Retinal pigment epithelial cell (primary cell): ENCODE data around the gene MPZL2.
"Not testable (repeated sequence)": the region's sequence is repeated elsewhere in the genome, so short reads cannot be mapped to it uniquely, and the experiment has no call there.

ENCODE experiments used
- DNase-seq: peaks from one replicate; pipeline ENCODE4 v3.0.0-alpha.2; 2010; ENCODE audit warnings: low read depth
- H3K4me3 ChIP-seq: 2 replicates; pipeline ENCODE4 v1.5.1; 2011; ENCODE audit warnings: mild to moderate bottlenecking, low read length, control low read depth, moderate library complexity
- CTCF ChIP-seq: conservative IDR thresholded peaks from 2 replicates; pipeline ENCODE4 v1.5.1; 2011; ENCODE audit warnings: low read depth, low read length, control low read depth, inconsistent platforms

MPZL2 gene

GRCh38 chr11:118263695-118264568 lies at the start of gene MPZL2:
TSS of gene MPZL2 (minus strand) at chr11:118264297. CDS start at chr11:118264153, 144 bp downstream.
- DNase-seq = no peak
- TF ChIP-seq CTCF = no peak
- no peak within 1 kb of the TSS for H3K4me3 ChIP-seq

DNA sequence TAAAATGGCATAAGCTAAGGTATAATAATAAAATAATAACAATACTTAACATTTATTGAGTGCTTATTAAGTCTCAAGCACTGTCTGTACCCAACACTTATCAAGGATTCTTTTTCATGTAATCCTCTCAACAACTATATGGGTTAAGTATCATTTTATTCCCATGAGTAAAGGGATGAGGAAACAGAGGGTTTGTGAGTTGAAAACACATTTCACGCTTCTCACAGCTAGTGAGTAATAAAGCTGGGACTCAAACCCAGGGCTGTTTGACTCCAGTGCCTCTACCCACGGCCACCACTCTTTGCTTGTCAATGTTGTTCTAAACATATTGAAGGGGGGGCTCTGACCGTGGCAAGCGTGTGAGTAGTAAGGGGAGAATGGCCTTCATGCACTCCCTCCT lies 49.1 kb upstream of the MPZL2 start:
- no peak for DNase-seq
- H3K4me3 ChIP-seq = no peak overlapping the region
- no peak for TF ChIP-seq CTCF

GRCh38 chr11:118312328-118312727 lies 48.2 kb upstream of the MPZL2 start:
- no peak for TF ChIP-seq CTCF
- no peak for DNase-seq
- no peak overlapping the region for H3K4me3 ChIP-seq

DNA sequence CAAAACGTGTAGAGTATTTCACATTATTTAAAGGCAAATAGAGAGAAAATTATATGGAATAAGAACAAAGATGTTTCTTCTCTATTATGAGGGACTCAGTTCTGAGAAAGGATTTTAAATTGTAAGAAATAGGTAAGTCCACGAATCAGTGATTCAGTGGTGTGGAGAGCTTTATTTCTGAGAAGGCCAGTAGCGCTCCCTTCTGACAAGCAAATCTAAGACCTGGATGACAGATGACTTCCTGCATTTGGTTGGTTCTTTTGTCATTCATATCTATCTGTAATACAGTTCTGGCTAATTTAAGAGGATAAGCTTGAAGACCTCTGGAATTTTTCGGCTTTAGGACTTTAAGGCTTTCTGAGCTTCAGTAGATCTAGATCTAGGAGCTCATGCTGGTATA lies 47.4 kb upstream of the MPZL2 start:
- DNase-seq = no peak
- TF ChIP-seq CTCF = no peak
- H3K4me3 ChIP-seq = no peak overlapping the region

DNA sequence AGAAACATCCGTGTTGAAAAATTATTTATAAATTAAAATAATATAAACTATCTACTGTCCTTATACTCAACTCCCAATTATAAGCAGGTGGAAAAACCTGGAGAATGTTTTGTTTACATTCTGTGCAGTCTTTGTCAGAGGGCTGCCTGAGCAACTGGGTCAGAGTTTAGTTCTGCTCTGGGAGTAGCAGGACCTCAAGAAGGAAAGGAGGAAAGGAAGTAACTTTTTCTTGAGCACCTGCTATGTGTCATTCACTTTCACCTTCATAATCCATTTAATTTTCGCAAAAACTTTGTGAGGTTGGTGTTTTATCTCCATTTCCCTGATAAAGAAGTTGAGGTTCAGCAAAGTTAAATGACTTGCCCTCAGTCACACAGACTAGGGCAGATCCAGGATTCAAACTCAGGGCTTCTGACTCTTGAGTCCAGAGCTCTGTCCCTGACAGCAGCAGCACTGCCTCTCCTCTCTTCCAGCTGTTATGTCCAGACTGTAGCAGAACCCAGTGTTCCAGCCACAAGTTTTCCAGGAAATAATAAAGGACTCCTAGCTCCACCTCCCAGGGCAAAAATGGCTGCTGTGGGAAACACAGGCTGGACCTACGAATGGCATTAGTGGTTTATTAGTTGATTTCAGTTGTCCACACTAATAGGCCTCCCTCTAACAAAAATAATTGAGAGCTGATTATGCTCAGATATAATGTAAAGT lies 46.8 kb upstream of the MPZL2 start:
- DNase-seq = no peak

GRCh38 chr11:118310271-118310670 lies 46.2 kb upstream of the MPZL2 start:
- no peak overlapping the region for H3K4me3 ChIP-seq
- DNase-seq = no peak
- TF ChIP-seq CTCF = no peak

More for the DNA sequence above, 46.8 kb upstream of the MPZL2 start:
- no peak for TF ChIP-seq CTCF
- H3K4me3 ChIP-seq = no peak overlapping the region

DNA sequence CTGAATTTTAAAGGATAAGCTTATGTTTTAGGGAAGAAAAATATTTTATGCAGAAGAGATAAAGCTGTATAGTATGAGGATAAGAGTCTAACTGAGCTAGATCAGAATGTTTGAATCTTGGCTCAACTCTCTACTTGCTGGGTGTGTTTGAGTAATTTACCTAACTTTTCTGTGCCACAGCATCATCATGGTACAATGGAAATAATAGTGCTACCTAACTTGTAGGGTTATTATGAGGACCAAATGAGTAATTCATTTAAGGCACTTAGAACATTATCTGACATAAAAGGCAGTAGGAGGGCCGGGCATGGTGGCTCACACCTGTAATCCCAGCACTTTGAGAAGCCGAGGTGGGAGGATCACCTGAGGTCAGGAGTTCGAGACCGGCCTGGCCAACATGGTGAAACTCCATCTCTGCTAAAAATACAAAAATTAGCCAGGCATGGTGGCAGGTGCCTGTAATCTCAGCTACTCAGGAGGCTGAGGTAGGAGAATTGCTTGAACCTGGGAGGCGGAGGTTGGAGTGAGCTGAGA lies 45.0 kb upstream of the MPZL2 start:
- H3K4me3 ChIP-seq, DNase-seq: not testable (repeated sequence)
